ENCODE data around the gene GDA. TPM values are rescaled to one million over a fixed set of nuclear protein-coding genes. Genes with fewer than 3 reads are reported as not detected.

Gene GDA
- total RNA-seq, 1 donor from 2014 or later: not detected

- no peak overlapping the region for H3K4me3 Mint-ChIP-seq (ENCODE audit: unreplicated experiment)
- H3K79me2 ChIP-seq (ENCODE audit: insufficient read depth, low read length): no peaks in the 10 kb centered on the region
- no peaks in the 10 kb centered on the region for H3K36me3 ChIP-seq (ENCODE audit: insufficient read depth, low read length)
- peaks cover 4% of the 10 kb centered on the region for H3K27me3 Mint-ChIP-seq (ENCODE audit: low read depth, unreplicated experiment)
- no peaks in the 10 kb centered on the region for H3K9me3 Mint-ChIP-seq (ENCODE audit: unreplicated experiment)
- H3K4me1 ChIP-seq (ENCODE audit: insufficient read depth, low read length): no peaks in the 10 kb centered on the region
- peaks cover 4% of the 10 kb centered on the region for H3K4me1 Mint-ChIP-seq (ENCODE audit: low read depth, unreplicated experiment)
- FAIRE-seq: no peak
- no peak overlapping the region for H2AFZ ChIP-seq (ENCODE audit: low read depth, low read length)
- TF ChIP-seq CTCF (IDR thresholded peaks at IDR 0.05; ENCODE audit: insufficient read depth, low read depth, low read length) (no peak), EZH2 (IDR thresholded peaks at IDR 0.05; ENCODE audit: insufficient read depth, low read length) (no peak)
- H3K4me2 ChIP-seq (ENCODE audit: low read length): no peak overlapping the region
- no peak overlapping the region for H3K9ac ChIP-seq (ENCODE audit: low read length)
- no peaks in the 10 kb centered on the region for H3K9me3 ChIP-seq (ENCODE audit: insufficient read depth, low read depth, low read length)
- no peaks in the 10 kb centered on the region for H3K36me3 Mint-ChIP-seq (ENCODE audit: low read depth, unreplicated experiment)
- no peak for DNase-seq (ENCODE audit: low read depth)
- no peak overlapping the region for H3K27ac ChIP-seq (ENCODE audit: low read depth, low read length)
- H4K20me1 ChIP-seq (ENCODE audit: insufficient read depth, low read length): no peaks in the 10 kb centered on the region
- no peaks in the 10 kb centered on the region for H3K27me3 ChIP-seq (ENCODE audit: insufficient read depth, low read length)
- H3K27ac Mint-ChIP-seq (ENCODE audit: unreplicated experiment): no peak overlapping the region
- no peak overlapping the region for H3K4me3 ChIP-seq (ENCODE audit: insufficient read depth, low read depth, low read length)
These were observed 16.1 kb downstream of the GDA start for GRCh38 chr9:72165326-72165725.

GRCh38 chr9:72165821-72166547 is 16.7 kb downstream of the GDA start:
- peaks cover 4% of the 10 kb centered on the region for H3K27me3 Mint-ChIP-seq (ENCODE audit: low read depth, unreplicated experiment)
- Histone ChIP-seq H3K27me3 (ENCODE audit: insufficient read depth, low read length) (no peaks in the 10 kb centered on the region), H3K27ac (ENCODE audit: low read depth, low read length) (no peak overlapping the region), H3K79me2 (ENCODE audit: insufficient read depth, low read length) (no peaks in the 10 kb centered on the region), H3K4me2 (ENCODE audit: low read length) (no peak overlapping the region), H3K36me3 (ENCODE audit: insufficient read depth, low read length) (no peaks in the 10 kb centered on the region), H4K20me1 (ENCODE audit: insufficient read depth, low read length) (no peaks in the 10 kb centered on the region), H3K4me3 (ENCODE audit: insufficient read depth, low read depth, low read length) (no peak overlapping the region), H3K9ac (ENCODE audit: low read length) (no peak overlapping the region), H3K4me1 (ENCODE audit: insufficient read depth, low read length) (no peaks in the 10 kb centered on the region), H2AFZ (ENCODE audit: low read depth, low read length) (no peak overlapping the region), H3K9me3 (ENCODE audit: insufficient read depth, low read depth, low read length) (no peaks in the 10 kb centered on the region)
- no peaks in the 10 kb centered on the region for H3K36me3 Mint-ChIP-seq (ENCODE audit: low read depth, unreplicated experiment)
- no peak for FAIRE-seq
- H3K9me3 Mint-ChIP-seq (ENCODE audit: unreplicated experiment): no peaks in the 10 kb centered on the region
- H3K4me1 Mint-ChIP-seq (ENCODE audit: low read depth, unreplicated experiment): peaks cover 4% of the 10 kb centered on the region
- H3K4me3 Mint-ChIP-seq (ENCODE audit: unreplicated experiment): no peak overlapping the region
- no peak overlapping the region for H3K27ac Mint-ChIP-seq (ENCODE audit: unreplicated experiment)
- no peak for TF ChIP-seq CTCF (IDR thresholded peaks at IDR 0.05; ENCODE audit: insufficient read depth, low read depth, low read length)
- no peak for TF ChIP-seq EZH2 (IDR thresholded peaks at IDR 0.05; ENCODE audit: insufficient read depth, low read length)
- DNase-seq (ENCODE audit: low read depth): no peak

GRCh38 chr9:72168075-72168474 is 18.8 kb downstream of the GDA start:
- no peak overlapping the region for H3K27ac Mint-ChIP-seq (ENCODE audit: unreplicated experiment)
- FAIRE-seq (no peak), DNase-seq (ENCODE audit: low read depth) (no peak)
- H3K27me3 Mint-ChIP-seq (ENCODE audit: low read depth, unreplicated experiment): no peaks in the 10 kb centered on the region
- no peak for TF ChIP-seq CTCF (IDR thresholded peaks at IDR 0.05; ENCODE audit: insufficient read depth, low read depth, low read length)
- TF ChIP-seq EZH2 (IDR thresholded peaks at IDR 0.05; ENCODE audit: insufficient read depth, low read length): no peak
- no peak overlapping the region for H3K4me3 ChIP-seq (ENCODE audit: insufficient read depth, low read depth, low read length)
- peaks cover 4% of the 10 kb centered on the region for H3K4me1 Mint-ChIP-seq (ENCODE audit: low read depth, unreplicated experiment)
- H3K9me3 ChIP-seq (ENCODE audit: insufficient read depth, low read depth, low read length): no peaks in the 10 kb centered on the region
- H3K36me3 ChIP-seq (ENCODE audit: insufficient read depth, low read length): no peaks in the 10 kb centered on the region
- H3K27ac ChIP-seq (ENCODE audit: low read depth, low read length): no peak overlapping the region
- H3K4me1 ChIP-seq (ENCODE audit: insufficient read depth, low read length): no peaks in the 10 kb centered on the region
- H2AFZ ChIP-seq (ENCODE audit: low read depth, low read length): no peak overlapping the region
- H3K9ac ChIP-seq (ENCODE audit: low read length): no peak overlapping the region
- H3K9me3 Mint-ChIP-seq (ENCODE audit: unreplicated experiment): no peaks in the 10 kb centered on the region
- H3K4me3 Mint-ChIP-seq (ENCODE audit: unreplicated experiment): no peak overlapping the region
- H3K4me2 ChIP-seq (ENCODE audit: low read length): no peak overlapping the region
- H3K79me2 ChIP-seq (ENCODE audit: insufficient read depth, low read length): no peaks in the 10 kb centered on the region
- no peaks in the 10 kb centered on the region for H3K36me3 Mint-ChIP-seq (ENCODE audit: low read depth, unreplicated experiment)
- H3K27me3 ChIP-seq (ENCODE audit: insufficient read depth, low read length): no peaks in the 10 kb centered on the region
- no peaks in the 10 kb centered on the region for H4K20me1 ChIP-seq (ENCODE audit: insufficient read depth, low read length)
